Mesenchymal stem cell (in vitro differentiated cells and primary cell): ENCODE results near the gene RNF7.

Source experiments
- DNase-seq: peaks from one replicate; pipeline ENCODE4 v3.0.0-alpha.2; 2013
- H2AFZ ChIP-seq: one replicate; pipeline ENCODE4 v1.6.1; 2013; ENCODE audit warnings: low read depth, mild to moderate bottlenecking, control low read depth, inconsistent platforms, low read length, moderate library complexity
- H2AK5ac ChIP-seq: 2 replicates; pipeline ENCODE4 v1.6.1; 2013; ENCODE audit warnings: low read length, moderate library complexity, mild to moderate bottlenecking, inconsistent platforms; ENCODE audit not compliant: severe bottlenecking
- H2BK120ac ChIP-seq: one replicate; pipeline ENCODE4 v1.6.1; 2013; ENCODE audit warnings: low read depth, mild to moderate bottlenecking, inconsistent platforms, low read length, moderate library complexity
- H2BK12ac ChIP-seq, 2 experiments: one replicate each; pipeline ENCODE4 v1.6.1; 2013; ENCODE audit warnings: inconsistent platforms in 2 of 2, low read length in 2 of 2, mild to moderate bottlenecking in 2 of 2, moderate library complexity in 2 of 2, control low read depth in 1 of 2
- H2BK15ac ChIP-seq: one replicate; pipeline ENCODE4 v1.6.1; 2013; ENCODE audit warnings: mild to moderate bottlenecking, low read depth, inconsistent platforms; ENCODE audit not compliant: poor library complexity, severe bottlenecking
- H2BK5ac ChIP-seq: 2 replicates; pipeline ENCODE4 v1.6.1; 2013; ENCODE audit warnings: low read depth, mild to moderate bottlenecking, low read length, control low read depth, inconsistent platforms; ENCODE audit not compliant: poor library complexity, severe bottlenecking
- H3K14ac ChIP-seq, 2 experiments: one replicate each; pipeline ENCODE4 v1.6.1; 2013; ENCODE audit warnings: inconsistent platforms in 2 of 2, low read length in 2 of 2, control low read depth in 1 of 2, mild to moderate bottlenecking in 1 of 2, moderate library complexity in 1 of 2
- H3K18ac ChIP-seq, 2 experiments: one replicate each; pipeline ENCODE4 v1.6.1; 2013; ENCODE audit warnings: inconsistent platforms in 2 of 2, low read length in 2 of 2, control low read depth in 1 of 2, low read depth in 1 of 2, mild to moderate bottlenecking in 1 of 2
- H3K23ac ChIP-seq, 2 experiments: one replicate each; pipeline ENCODE4 v1.6.1; 2013; ENCODE audit warnings: inconsistent platforms in 2 of 2, low read length in 2 of 2, mild to moderate bottlenecking in 2 of 2, moderate library complexity in 2 of 2, control low read depth in 1 of 2
- H3K27ac ChIP-seq: 2 replicates; pipeline ENCODE4 v1.5.1; 2013; ENCODE audit warnings: mild to moderate bottlenecking, moderate library complexity, low read length, control low read depth, inconsistent platforms; ENCODE audit not compliant: poor library complexity, severe bottlenecking
- H3K27me3 ChIP-seq, 2 experiments: 2 replicates each; pipeline versions ENCODE4 v1.6.1 to v1.7.0; 2013; ENCODE audit warnings: low read length in 2 of 2, mild to moderate bottlenecking in 2 of 2, moderate library complexity in 2 of 2, control low read depth in 1 of 2, inconsistent platforms in 1 of 2; ENCODE audit not compliant: control insufficient read depth in 1 of 2, insufficient read depth in 1 of 2
- H3K36me3 ChIP-seq, 2 experiments: 2 replicates each; pipeline versions ENCODE4 v1.6.1 to v1.7.0; 2013; ENCODE audit warnings: low read length in 2 of 2, control low read depth in 1 of 2, inconsistent platforms in 1 of 2, low read depth in 1 of 2, mild to moderate bottlenecking in 1 of 2; ENCODE audit not compliant: insufficient read depth in 2 of 2, control insufficient read depth in 1 of 2
- H3K4ac ChIP-seq, 2 experiments: one replicate each; pipeline ENCODE4 v1.6.1; 2013; ENCODE audit warnings: inconsistent platforms in 2 of 2, low read length in 2 of 2, mild to moderate bottlenecking in 2 of 2, moderate library complexity in 2 of 2, control low read depth in 1 of 2, low read depth in 1 of 2
- H3K4me1 ChIP-seq: 2 replicates; pipeline ENCODE4 v1.6.1; 2013; ENCODE audit warnings: low read depth, low read length, control low read depth; ENCODE audit not compliant: control insufficient read depth, insufficient read depth
- H3K4me2 ChIP-seq: 2 replicates; pipeline ENCODE4 v1.6.1; 2013; ENCODE audit warnings: low read length, mild to moderate bottlenecking, inconsistent platforms; ENCODE audit not compliant: poor library complexity, severe bottlenecking
- H3K4me3 ChIP-seq, 2 experiments: 2 replicates each; pipeline versions ENCODE4 v1.5.1 to v1.7.0; 2013; ENCODE audit warnings: low read length in 2 of 2, mild to moderate bottlenecking in 2 of 2, control low read depth in 1 of 2, low read depth in 1 of 2; ENCODE audit not compliant: insufficient read depth in 1 of 2
- H3K79me1 ChIP-seq: replicated peaks from 2 replicates; pipeline ENCODE4 v1.6.1; 2013; ENCODE audit warnings: mild to moderate bottlenecking, control low read depth, low read length, inconsistent platforms; ENCODE audit not compliant: poor library complexity, severe bottlenecking
- H3K9ac ChIP-seq: 2 replicates; pipeline ENCODE4 v1.7.0; 2013; ENCODE audit warnings: mild to moderate bottlenecking, low read length, moderate library complexity
- H3K9me3 ChIP-seq: 2 replicates; pipeline ENCODE4 v1.7.0; 2013; ENCODE audit warnings: mild to moderate bottlenecking, low read length; ENCODE audit not compliant: control insufficient read depth
- H4K8ac ChIP-seq: one replicate; pipeline ENCODE4 v1.6.1; 2013; ENCODE audit warnings: inconsistent platforms, mild to moderate bottlenecking, low read length, moderate library complexity
- H4K91ac ChIP-seq: one replicate; pipeline ENCODE4 v1.6.1; 2013; ENCODE audit warnings: mild to moderate bottlenecking, low read length, inconsistent platforms
- WGBS: methylation state at CpG from one replicate; pipeline ENCODE4 v1.1.7; 2013; ENCODE audit warnings: mixed read lengths; 5-methylcytosine and 5-hydroxymethylcytosine counted together

Gene RNF7

DNA sequence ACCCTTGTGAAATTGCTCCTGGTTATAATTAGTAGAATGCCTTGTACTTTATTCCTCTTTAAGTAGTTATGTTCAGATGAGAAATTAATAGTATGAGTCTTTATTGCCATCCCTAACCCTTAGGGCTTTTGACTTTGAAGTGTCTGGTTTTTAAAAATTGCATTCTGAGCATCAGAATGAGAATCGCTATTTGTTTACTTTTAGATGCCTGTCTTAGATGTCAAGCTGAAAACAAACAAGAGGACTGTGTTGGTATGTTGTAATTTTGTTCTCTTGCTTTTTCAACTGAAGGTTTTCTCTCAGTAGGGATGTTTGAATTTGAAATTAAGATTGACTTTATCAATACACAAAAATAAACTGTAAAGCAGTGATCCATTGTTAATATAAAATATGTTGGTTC is 5.2 kb downstream of the RNF7 start:
- Histone ChIP-seq H3K79me1 (peaks cover 14% of the 10 kb centered on the region), H2BK5ac (no peak overlapping the region), H4K91ac (no peak overlapping the region), H3K27ac (no peak overlapping the region), H2BK15ac (no peak overlapping the region), H3K4me3 (no peak overlapping the region), H3K36me3 (peaks cover 13 to 64% of the 10 kb centered on the region in 2 experiments), H3K4me2 (no peak overlapping the region), H3K14ac (no peak overlapping the region), H2BK12ac (no peak overlapping the region), H3K18ac (no peak overlapping the region), H3K4ac (no peak overlapping the region), H3K27me3 (no peaks in the 10 kb centered on the region), H3K4me1 (peaks cover 3% of the 10 kb centered on the region), H3K9ac (peak overlapping the region; percentile 28), H2AFZ (no peak overlapping the region), H3K23ac (no peak overlapping the region), H2AK5ac (no peak overlapping the region), H3K9me3 (no peaks in the 10 kb centered on the region), H4K8ac (no peak overlapping the region), H2BK120ac (no peak overlapping the region)
- peak; percentile 14 for DNase-seq
- 24% methylated on average over 1 of the region's 1 CpG for whole genome bisulfite sequencing

DNA sequence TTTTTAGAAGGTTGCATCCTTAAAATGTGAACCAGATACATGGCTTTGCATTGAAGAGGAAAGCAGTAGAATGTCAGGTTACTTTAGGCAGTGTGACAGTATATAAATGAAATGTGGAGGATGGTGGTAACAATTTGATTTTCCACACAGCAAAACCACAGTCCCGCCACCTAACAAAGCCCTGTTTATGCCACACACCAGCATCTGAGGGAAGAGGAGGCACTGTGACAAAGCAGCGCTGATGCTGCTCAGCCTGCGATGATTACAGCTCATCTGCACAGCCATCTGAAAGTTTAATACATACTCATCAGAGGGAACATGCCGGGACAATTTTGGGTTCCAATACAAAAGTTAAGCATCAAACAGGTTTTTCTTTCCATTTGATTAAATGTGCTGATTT is 8.9 kb downstream of the RNF7 start:
- peaks cover 19 to 85% of the 10 kb centered on the region in 2 experiments for H3K36me3 ChIP-seq
- H3K18ac ChIP-seq, result no peak overlapping the region
- H3K14ac ChIP-seq, result no peak overlapping the region
- no peak overlapping the region for H3K27ac ChIP-seq
- no peak overlapping the region for H2BK15ac ChIP-seq
- no peak overlapping the region for H2BK5ac ChIP-seq
- H4K8ac ChIP-seq, result peak overlapping the region; percentile 57
- no peaks in the 10 kb centered on the region for H3K9me3 ChIP-seq
- H3K27me3 ChIP-seq, result no peaks in the 10 kb centered on the region
- H3K4me3 ChIP-seq, result no peak overlapping the region
- H3K79me1 ChIP-seq, result peaks cover 14% of the 10 kb centered on the region
- peak overlapping the region in 1 of 2 experiments; percentile 83 for H2BK12ac ChIP-seq
- H3K4me1 ChIP-seq, result peaks cover 1% of the 10 kb centered on the region
- H4K91ac ChIP-seq, result no peak overlapping the region
- no peak overlapping the region for H2AFZ ChIP-seq
- no peak overlapping the region for H2BK120ac ChIP-seq
- no peak overlapping the region for H3K4me2 ChIP-seq
- H3K23ac ChIP-seq, result no peak overlapping the region
- no peak overlapping the region for H3K9ac ChIP-seq
- 100% methylated on average over 2 of the region's 4 CpGs for WGBS
- no peak for DNase-seq
- H2AK5ac ChIP-seq, result no peak overlapping the region
- no peak overlapping the region for H3K4ac ChIP-seq

DNA sequence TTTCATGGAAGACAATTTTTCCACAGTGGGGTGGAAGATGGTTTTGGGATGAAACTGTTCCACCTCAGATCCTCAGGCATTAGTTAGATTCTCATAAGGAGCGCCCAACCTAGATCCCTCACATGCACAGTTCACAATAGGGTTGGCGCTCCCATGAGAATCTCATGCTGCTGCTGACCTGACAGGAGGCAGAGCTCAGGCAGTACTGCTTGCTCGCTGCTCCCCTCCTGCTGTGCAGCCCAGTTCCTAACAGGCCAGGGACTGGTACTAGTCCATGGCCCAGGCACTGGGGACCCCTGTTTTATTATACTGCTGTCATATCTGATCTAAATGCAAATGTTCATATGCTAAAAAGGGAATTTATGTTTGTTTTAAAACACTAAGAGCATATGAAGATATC is 15.3 kb downstream of the RNF7 start:
- Histone ChIP-seq H3K4ac (no peak overlapping the region), H3K4me3 (no peak overlapping the region), H4K91ac (no peak overlapping the region), H2BK15ac (no peak overlapping the region), H3K14ac (no peak overlapping the region), H3K18ac (no peak overlapping the region), H2BK12ac (no peak overlapping the region), H2AK5ac (no peak overlapping the region), H3K23ac (no peak overlapping the region), H3K27me3 (no peaks in the 10 kb centered on the region), H2BK5ac (no peak overlapping the region), H2BK120ac (no peak overlapping the region), H2AFZ (no peak overlapping the region), H3K36me3 (peaks cover 6 to 48% of the 10 kb centered on the region in 2 experiments), H3K9me3 (no peaks in the 10 kb centered on the region), H3K4me2 (no peak overlapping the region), H3K27ac (no peak overlapping the region), H3K79me1 (no peaks in the 10 kb centered on the region), H4K8ac (no peak overlapping the region), H3K4me1 (peaks cover 2% of the 10 kb centered on the region), H3K9ac (no peak overlapping the region)
- no peak for DNase-seq
- 81% methylated on average over 3 of the region's 3 CpGs for WGBS

DNA sequence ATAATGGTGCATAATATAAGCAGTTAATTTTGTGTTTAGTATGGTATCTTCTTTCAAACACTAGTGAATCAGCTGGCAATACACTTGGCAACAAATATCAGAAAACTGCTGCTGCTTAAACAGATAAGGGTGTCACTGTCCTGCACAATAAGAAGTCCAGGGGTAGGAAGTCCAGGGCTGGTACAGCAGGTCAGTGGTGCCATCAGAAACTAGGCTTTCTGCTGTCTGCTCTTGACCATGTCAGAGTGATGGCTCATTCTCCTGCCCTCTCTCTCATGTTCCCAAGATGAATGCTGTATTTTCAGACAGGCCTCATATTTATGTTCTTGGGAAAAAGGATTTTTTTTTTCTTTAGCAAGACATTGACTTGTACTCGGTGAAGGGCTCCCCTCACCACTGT is 15.9 kb downstream of the RNF7 start:
- H4K91ac ChIP-seq, result no peak overlapping the region
- H2BK12ac ChIP-seq, result no peak overlapping the region
- no peak overlapping the region for H3K23ac ChIP-seq
- no peaks in the 10 kb centered on the region for H3K9me3 ChIP-seq
- no peak overlapping the region for H2BK120ac ChIP-seq
- H3K4me2 ChIP-seq, result no peak overlapping the region
- no peak overlapping the region for H3K27ac ChIP-seq
- H3K79me1 ChIP-seq, result no peaks in the 10 kb centered on the region
- H3K27me3 ChIP-seq, result no peaks in the 10 kb centered on the region
- peaks cover 3 to 41% of the 10 kb centered on the region in 2 experiments for H3K36me3 ChIP-seq
- H3K18ac ChIP-seq, result no peak overlapping the region
- peaks cover 2% of the 10 kb centered on the region for H3K4me1 ChIP-seq
- H3K4me3 ChIP-seq, result no peak overlapping the region
- WGBS, result 95% methylated on average over 1 of the region's 1 CpG
- no peak overlapping the region for H2AFZ ChIP-seq
- no peak overlapping the region for H3K4ac ChIP-seq
- no peak overlapping the region for H2BK5ac ChIP-seq
- H4K8ac ChIP-seq, result no peak overlapping the region
- no peak overlapping the region for H2AK5ac ChIP-seq
- no peak overlapping the region for H3K9ac ChIP-seq
- H3K14ac ChIP-seq, result no peak overlapping the region
- H2BK15ac ChIP-seq, result no peak overlapping the region
- DNase-seq, result no peak
